Subcutaneous adipose tissue (tissue), 4 donors: Measurements from ENCODE around the gene SLC38A10. TPM values are rescaled to one million over a fixed set of nuclear protein-coding genes. Genes with fewer than 3 reads are reported as not detected.

ENCODE experiments used
- CTCF ChIP-seq: fragments of 450-650 bp; IDR thresholded peaks from one replicate; pipeline ENCODE4 v1.5.1; 2016; ENCODE audit warnings: low read depth, mild to moderate bottlenecking, control low read depth, antibody characterized with exemption, moderate library complexity
- total RNA-seq, 4 donors: library from RNA; depleted of rRNA; stranded (reverse); fragments of >200 nt; gene quantifications; one replicate each; pipeline ENCODE4 v1.1.0, GENCODE V29; 2016

Gene SLC38A10
- total RNA-seq, 4 donors from 2014 or later = 40.4 to 175 (median 91.0) TPM

GRCh38 chr17:81334391-81334901 is 39.3 kb upstream of the SLC38A10 start:
- TF ChIP-seq CTCF = no peak

GRCh38 chr17:81333616-81334368 is 38.7 kb upstream of the SLC38A10 start:
- TF ChIP-seq CTCF = no peak

GRCh38 chr17:81332914-81333528 is 37.9 kb upstream of the SLC38A10 start:
- TF ChIP-seq CTCF = no peak

GRCh38 chr17:81332118-81332834 is 37.2 kb upstream of the SLC38A10 start:
- TF ChIP-seq CTCF = no peak

GRCh38 chr17:81331527-81332043 is 36.5 kb upstream of the SLC38A10 start:
- no peak for TF ChIP-seq CTCF

- no peak for TF ChIP-seq CTCF
These were observed 35.8 kb upstream of the SLC38A10 start for GRCh38 chr17:81330884-81331245.
